Osteocyte (in vitro differentiated cells): ENCODE results near the gene FLT1. TPM values are rescaled to one million over a fixed set of nuclear protein-coding genes. Genes with fewer than 3 reads are reported as not detected.

Source experiments
- DNase-seq: peaks from one replicate; pipeline ENCODE4 v3.0.0; 2021; ENCODE audit warnings: mixed read lengths; ENCODE audit not compliant: unreplicated experiment; ENCODE audit errors: extremely low spot score
- H3K27ac Mint-ChIP-seq: one replicate; pipeline ENCODE4 v1.8.0; 2021; ENCODE audit warnings: mild to moderate bottlenecking, mixed read lengths; ENCODE audit not compliant: unreplicated experiment
- H3K27me3 Mint-ChIP-seq: one replicate; pipeline ENCODE4 v1.8.0; 2021; ENCODE audit warnings: mixed read lengths; ENCODE audit not compliant: unreplicated experiment
- H3K36me3 Mint-ChIP-seq: one replicate; pipeline ENCODE4 v1.8.0; 2021; ENCODE audit warnings: mixed read lengths; ENCODE audit not compliant: unreplicated experiment
- H3K4me1 Mint-ChIP-seq: one replicate; pipeline ENCODE4 v1.8.0; 2021; ENCODE audit warnings: mixed read lengths; ENCODE audit not compliant: unreplicated experiment
- H3K4me3 Mint-ChIP-seq: one replicate; pipeline ENCODE4 v1.8.0; 2021; ENCODE audit warnings: mild to moderate bottlenecking, moderate library complexity, mixed read lengths; ENCODE audit not compliant: unreplicated experiment
- H3K9me3 Mint-ChIP-seq: one replicate; pipeline ENCODE4 v1.8.0; 2021; ENCODE audit warnings: mixed read lengths; ENCODE audit not compliant: unreplicated experiment
- CTCF ChIP-seq: fragments of 200-600 bp; sonication (generic); IDR thresholded peaks from 2 replicates; pipeline ENCODE4 v1.5.0; 2021; ENCODE audit warnings: antibody characterized with exemption, mild to moderate bottlenecking, moderate library complexity
- long read RNA-seq: library from polyadenylated mRNA; unstranded; transcript quantifications from one replicate; pipeline ENCODE4 v2.0.0, GENCODE V29; 2021
- total RNA-seq: library from RNA; stranded (reverse); gene quantifications from 2 replicates; pipeline ENCODE4 v1.2.1, GENCODE V29; 2021

FLT1 gene
- total RNA-seq, result 3.4 and 3.8 TPM in 2 replicates
- long read RNA-seq, partial matches to known transcripts, result 0 of 2 reads
- long read RNA-seq, other reads (novel, unspliced or antisense), result 2 of 2 reads

GRCh38 chr13:28494778-28495537 is at the start of gene FLT1:
TSS of gene FLT1 (minus strand) at chr13:28495128. CDS start at chr13:28494843, 285 bp downstream.
- H3K4me1 Mint-ChIP-seq, result peaks cover 19% of the 10 kb centered on the region
- peak; percentile 87 for DNase-seq
- H3K27me3 Mint-ChIP-seq, result peaks cover 28% of the 10 kb centered on the region
- H3K27ac Mint-ChIP-seq, result no peak within 1 kb of the TSS
- no peak for TF ChIP-seq CTCF
- no peaks in the 10 kb centered on the region for H3K9me3 Mint-ChIP-seq
- H3K4me3 Mint-ChIP-seq, result peak within 1 kb of the TSS; percentile 73
- no peaks in the 10 kb centered on the region for H3K36me3 Mint-ChIP-seq

- peaks cover 10% of the 10 kb centered on the region for H3K4me1 Mint-ChIP-seq
- no peak for DNase-seq
- no peaks in the 10 kb centered on the region for H3K27me3 Mint-ChIP-seq
- no peak for TF ChIP-seq CTCF
- no peak overlapping the region for H3K27ac Mint-ChIP-seq
- H3K4me3 Mint-ChIP-seq, result no peak overlapping the region
- H3K36me3 Mint-ChIP-seq, result no peaks in the 10 kb centered on the region
- peaks cover 8% of the 10 kb centered on the region for H3K9me3 Mint-ChIP-seq
These were observed 49.1 kb upstream of the FLT1 start for GRCh38 chr13:28544026-28544425.

GRCh38 chr13:28542804-28543203 is 47.9 kb upstream of the FLT1 start:
- no peak overlapping the region for H3K4me3 Mint-ChIP-seq
- H3K36me3 Mint-ChIP-seq, result no peaks in the 10 kb centered on the region
- no peaks in the 10 kb centered on the region for H3K27me3 Mint-ChIP-seq
- no peak overlapping the region for H3K27ac Mint-ChIP-seq
- peaks cover 10% of the 10 kb centered on the region for H3K4me1 Mint-ChIP-seq
- no peak for DNase-seq
- peaks cover 8% of the 10 kb centered on the region for H3K9me3 Mint-ChIP-seq
- no peak for TF ChIP-seq CTCF

GRCh38 chr13:28541966-28542365 is 47.0 kb upstream of the FLT1 start:
- no peak for DNase-seq
- no peak overlapping the region for H3K27ac Mint-ChIP-seq
- H3K4me3 Mint-ChIP-seq, result no peak overlapping the region
- H3K27me3 Mint-ChIP-seq, result no peaks in the 10 kb centered on the region
- no peak for TF ChIP-seq CTCF
- peaks cover 8% of the 10 kb centered on the region for H3K9me3 Mint-ChIP-seq
- no peaks in the 10 kb centered on the region for H3K36me3 Mint-ChIP-seq
- peaks cover 16% of the 10 kb centered on the region for H3K4me1 Mint-ChIP-seq

GRCh38 chr13:28540612-28541011 is 45.7 kb upstream of the FLT1 start:
- Mint-ChIP-seq H3K27ac (no peak overlapping the region), H3K4me1 (peaks cover 22% of the 10 kb centered on the region), H3K36me3 (no peaks in the 10 kb centered on the region), H3K4me3 (no peak overlapping the region), H3K27me3 (no peaks in the 10 kb centered on the region), H3K9me3 (peaks cover 8% of the 10 kb centered on the region)
- TF ChIP-seq CTCF, result no peak
- no peak for DNase-seq
